ENCODE measurements around the gene TAS2R13.

The TAS2R13 gene

GRCh38 chr12:10863512-10864218, 45.7 kb downstream of the TAS2R13 start:
- DNase-seq: no peak

- DNase-seq: no peak
Measured at GRCh38 chr12:10861366-10861765, 48.0 kb downstream of the TAS2R13 start.

Measured in 8988T (cell line).